ENCODE data around the gene PSMB1.

Gene PSMB1

DNA sequence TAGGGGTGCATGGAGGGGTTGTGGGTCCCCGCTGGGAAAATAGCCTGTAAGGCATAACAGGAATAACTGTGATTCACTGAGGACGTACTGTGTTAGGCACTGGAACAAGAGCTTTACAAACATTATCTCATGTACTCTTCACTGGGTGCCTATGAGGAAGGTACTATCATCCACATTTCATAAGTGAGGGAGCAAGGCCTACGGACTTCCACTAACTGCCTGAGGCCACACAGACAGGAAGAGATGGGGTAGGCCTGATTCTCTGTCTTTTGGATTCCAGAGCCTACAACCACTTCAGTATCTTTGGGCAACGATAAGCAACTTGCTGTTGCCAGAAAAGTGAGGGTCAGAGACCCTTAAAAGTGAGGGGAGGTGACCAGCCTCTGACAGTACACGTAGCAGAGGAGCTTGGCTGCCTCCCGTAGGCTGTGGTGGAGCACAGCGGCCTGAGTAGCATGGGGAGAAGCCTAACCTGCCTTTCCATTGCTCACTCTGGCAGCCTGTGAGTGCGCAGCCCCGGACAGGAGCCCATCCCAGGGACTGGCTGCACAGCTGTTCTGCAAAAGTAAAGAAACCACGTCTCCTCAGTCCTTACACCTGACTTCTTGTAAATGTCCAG, 30.4 kb downstream of the PSMB1 start:
- no peak overlapping the region for H3K4me2 ChIP-seq (ENCODE audit: low read length)
- H3K79me2 ChIP-seq (ENCODE audit: insufficient read depth, low read length): no peaks in the 10 kb centered on the region
- H3K9me3 ChIP-seq (ENCODE audit: low read length): no peaks in the 10 kb centered on the region
- H3K4me3 ChIP-seq (ENCODE audit: low read depth, low read length, poor library complexity, severe bottlenecking): no peak overlapping the region
- H3K27ac ChIP-seq (ENCODE audit: low read depth, low read length, poor library complexity, severe bottlenecking): no peak overlapping the region
- H3K9ac ChIP-seq (ENCODE audit: low read length): no peak overlapping the region
- 0 out of 2 replicates have a peak, but pooled peaks cover 3% of the 10 kb centered on the region for H3K27me3 ChIP-seq (ENCODE audit: insufficient read depth, low read length)
- no peaks in the 10 kb centered on the region for H3K36me3 ChIP-seq (ENCODE audit: insufficient read depth, low read length)
- no peak overlapping the region for H2AFZ ChIP-seq (ENCODE audit: low read length)
- no peaks in the 10 kb centered on the region for H4K20me1 ChIP-seq (ENCODE audit: insufficient read depth, low read length)
- H3K4me1 ChIP-seq (ENCODE audit: insufficient read depth, low read length, severe bottlenecking): no peaks in the 10 kb centered on the region
- no peaks in the 10 kb centered on the region for H3F3A ChIP-seq (ENCODE audit: insufficient read depth, low read length)
- TF ChIP-seq, protein P1, sequence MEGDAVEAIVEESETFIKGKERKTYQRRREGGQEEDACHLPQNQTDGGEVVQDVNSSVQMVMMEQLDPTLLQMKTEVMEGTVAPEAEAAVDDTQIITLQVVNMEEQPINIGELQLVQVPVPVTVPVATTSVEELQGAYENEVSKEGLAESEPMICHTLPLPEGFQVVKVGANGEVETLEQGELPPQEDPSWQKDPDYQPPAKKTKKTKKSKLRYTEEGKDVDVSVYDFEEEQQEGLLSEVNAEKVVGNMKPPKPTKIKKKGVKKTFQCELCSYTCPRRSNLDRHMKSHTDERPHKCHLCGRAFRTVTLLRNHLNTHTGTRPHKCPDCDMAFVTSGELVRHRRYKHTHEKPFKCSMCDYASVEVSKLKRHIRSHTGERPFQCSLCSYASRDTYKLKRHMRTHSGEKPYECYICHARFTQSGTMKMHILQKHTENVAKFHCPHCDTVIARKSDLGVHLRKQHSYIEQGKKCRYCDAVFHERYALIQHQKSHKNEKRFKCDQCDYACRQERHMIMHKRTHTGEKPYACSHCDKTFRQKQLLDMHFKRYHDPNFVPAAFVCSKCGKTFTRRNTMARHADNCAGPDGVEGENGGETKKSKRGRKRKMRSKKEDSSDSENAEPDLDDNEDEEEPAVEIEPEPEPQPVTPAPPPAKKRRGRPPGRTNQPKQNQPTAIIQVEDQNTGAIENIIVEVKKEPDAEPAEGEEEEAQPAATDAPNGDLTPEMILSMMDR (IDR thresholded peaks at IDR 0.05; ENCODE audit: low read length): no peak
- TF ChIP-seq EZH2 (IDR thresholded peaks at IDR 0.05; ENCODE audit: borderline replicate concordance, low read length): no peak
- H3K9me2 ChIP-seq (ENCODE audit: low read depth, low read length): no peaks in the 10 kb centered on the region

GRCh38 chr6:170516783-170517616, 36.1 kb downstream of the PSMB1 start:
- no peak overlapping the region for H3K4me3 ChIP-seq (ENCODE audit: low read depth, low read length, poor library complexity, severe bottlenecking)
- H3K27ac ChIP-seq (ENCODE audit: low read depth, low read length, poor library complexity, severe bottlenecking): no peak overlapping the region
- TF ChIP-seq, protein P1 (IDR thresholded peaks at IDR 0.05; ENCODE audit: low read length): peak; percentile 75
- TF ChIP-seq EZH2 (IDR thresholded peaks at IDR 0.05; ENCODE audit: borderline replicate concordance, low read length): no peak
- H3K4me1 ChIP-seq (ENCODE audit: insufficient read depth, low read length, severe bottlenecking): no peaks in the 10 kb centered on the region
- H3K36me3 ChIP-seq (ENCODE audit: insufficient read depth, low read length): no peaks in the 10 kb centered on the region
- no peak overlapping the region for H3K9ac ChIP-seq (ENCODE audit: low read length)
- H4K20me1 ChIP-seq (ENCODE audit: insufficient read depth, low read length): no peaks in the 10 kb centered on the region
- no peaks in the 10 kb centered on the region for H3K9me3 ChIP-seq (ENCODE audit: low read length)
- H3K27me3 ChIP-seq (ENCODE audit: insufficient read depth, low read length): 0 out of 2 replicates have a peak, but pooled peaks cover 7% of the 10 kb centered on the region
- no peaks in the 10 kb centered on the region for H3K9me2 ChIP-seq (ENCODE audit: low read depth, low read length)
- H2AFZ ChIP-seq (ENCODE audit: low read length): no peak overlapping the region
- no peaks in the 10 kb centered on the region for H3F3A ChIP-seq (ENCODE audit: insufficient read depth, low read length)
- no peaks in the 10 kb centered on the region for H3K79me2 ChIP-seq (ENCODE audit: insufficient read depth, low read length)
- H3K4me2 ChIP-seq (ENCODE audit: low read length): no peak overlapping the region

DNA sequence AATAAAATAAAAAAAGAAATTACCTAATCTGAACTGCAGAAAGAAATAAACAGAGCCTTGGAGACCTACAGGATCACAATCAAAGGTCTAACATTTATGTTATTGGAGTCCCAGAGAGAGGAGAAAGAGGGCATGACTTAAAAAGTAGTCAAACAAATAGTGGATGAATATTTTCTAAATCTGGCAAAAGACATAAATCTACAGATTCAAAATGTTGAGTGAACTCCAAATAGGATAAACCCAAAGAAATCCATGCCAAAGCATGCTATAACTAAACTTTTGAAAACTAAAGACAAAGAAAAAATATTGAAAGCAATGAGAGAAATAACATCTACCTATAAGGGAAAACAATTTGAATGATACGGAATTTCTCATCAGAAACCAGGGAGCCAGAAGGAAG, 38.2 kb downstream of the PSMB1 start:
- Histone ChIP-seq H3K36me3 (ENCODE audit: insufficient read depth, low read length) (no peaks in the 10 kb centered on the region), H3K4me1 (ENCODE audit: insufficient read depth, low read length, severe bottlenecking) (no peaks in the 10 kb centered on the region), H2AFZ (ENCODE audit: low read length) (no peak overlapping the region), H3K4me3 (ENCODE audit: low read depth, low read length, poor library complexity, severe bottlenecking) (no peak overlapping the region), H3K9me2 (ENCODE audit: low read depth, low read length) (no peaks in the 10 kb centered on the region), H3K4me2 (ENCODE audit: low read length) (no peak overlapping the region), H3K79me2 (ENCODE audit: insufficient read depth, low read length) (no peaks in the 10 kb centered on the region), H4K20me1 (ENCODE audit: insufficient read depth, low read length) (no peaks in the 10 kb centered on the region), H3K27me3 (ENCODE audit: insufficient read depth, low read length) (0 out of 2 replicates have a peak, but pooled peaks cover 7% of the 10 kb centered on the region), H3K27ac (ENCODE audit: low read depth, low read length, poor library complexity, severe bottlenecking) (no peak overlapping the region), H3F3A (ENCODE audit: insufficient read depth, low read length) (no peaks in the 10 kb centered on the region), H3K9ac (ENCODE audit: low read length) (no peak overlapping the region), H3K9me3 (ENCODE audit: low read length) (no peaks in the 10 kb centered on the region)
- TF ChIP-seq, protein P1 (IDR thresholded peaks at IDR 0.05; ENCODE audit: low read length): no peak
- TF ChIP-seq EZH2 (IDR thresholded peaks at IDR 0.05; ENCODE audit: borderline replicate concordance, low read length): no peak

Measured in OCI-LY1 (cell line).